ENCODE data around the gene ORAI3. TPM values are rescaled to one million over a fixed set of nuclear protein-coding genes. Genes with fewer than 3 reads are reported as not detected.
"Not testable (repeated sequence)": the region's sequence is repeated elsewhere in the genome, so short reads cannot be mapped to it uniquely, and the experiment has no call there.

ORAI3 gene
- polyA plus RNA-seq, 4 donors: 18.7 to 22.5 (median 20.3) TPM

DNA sequence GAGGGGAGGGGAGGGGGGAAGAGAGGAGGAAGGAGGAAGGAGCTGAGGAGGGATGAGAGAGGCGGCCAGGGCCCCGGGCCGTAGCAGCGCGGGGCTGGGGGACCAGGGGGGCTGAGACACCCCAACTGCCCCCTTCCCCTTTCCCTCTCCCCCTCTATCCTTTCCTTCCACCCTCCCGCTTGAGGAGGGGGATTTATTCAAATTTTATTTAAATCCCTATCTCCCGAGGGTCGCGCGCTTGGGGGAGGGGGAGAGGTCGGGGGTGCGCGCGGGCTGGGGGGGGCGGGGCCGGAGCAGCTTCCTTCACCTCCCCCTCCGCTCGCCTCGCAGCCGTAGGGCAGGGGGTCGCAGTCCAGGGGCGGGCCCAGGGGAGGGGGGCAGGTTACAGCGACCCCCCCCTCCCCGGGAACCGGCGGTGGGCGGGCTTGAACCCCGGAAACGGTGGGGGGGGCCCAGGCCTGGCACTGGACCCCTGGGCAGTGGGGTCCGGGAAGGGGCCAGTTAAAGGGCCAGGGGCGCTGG is 25.3 kb upstream of the ORAI3 start, which contains the start of gene FBXL19:
FBXL19 (plus strand) TSS at position 19 of the 522 bp plus-strand sequence. CDS start 2,183 bp downstream, outside the sequence.
- peak in 1 of 4 donors; percentile 45 for DNase-seq (ENCODE audit: low read depth in 4 of 4, low spot score in 2 of 4)

DNA sequence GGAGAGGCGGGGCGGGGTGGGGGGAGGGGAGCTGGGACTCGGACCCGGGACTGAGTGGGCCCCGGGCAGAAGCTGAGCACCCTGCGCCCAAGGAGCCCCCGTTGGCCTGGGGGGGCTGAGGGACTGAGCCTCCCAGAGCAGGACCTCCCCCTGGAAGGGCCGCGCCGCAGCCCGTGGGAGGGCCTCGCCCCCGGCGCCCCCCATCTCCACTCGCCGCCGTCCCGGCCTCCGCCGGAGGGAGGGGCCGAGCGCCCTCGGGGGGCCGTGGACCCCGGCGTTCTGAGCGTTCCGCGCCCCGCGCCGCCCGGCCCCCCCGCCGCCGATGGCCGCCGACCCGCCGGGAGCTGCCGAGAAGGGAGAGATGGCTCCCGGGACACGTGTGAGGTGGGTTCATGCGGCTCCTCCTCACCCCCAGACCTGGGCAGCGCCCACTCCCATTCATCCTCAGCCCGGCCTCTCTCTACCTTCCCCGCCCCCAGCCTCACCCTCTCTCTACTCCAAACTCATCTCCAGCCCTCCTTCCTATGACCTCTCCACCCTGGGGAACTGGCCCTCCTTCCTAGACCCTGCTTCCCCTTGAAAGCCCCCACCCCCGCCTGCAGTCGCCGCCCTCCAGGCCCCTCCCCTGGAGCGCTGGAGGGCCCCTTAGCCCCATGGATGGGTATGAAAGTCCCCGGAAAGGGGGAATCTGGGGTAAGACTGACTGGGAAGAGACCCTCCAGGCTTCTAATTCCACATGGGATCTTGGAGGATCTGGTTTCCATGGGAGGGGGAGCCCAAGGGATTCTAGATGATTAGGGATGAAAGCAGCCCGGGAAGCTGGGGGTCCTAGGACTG is 24.6 kb upstream of the ORAI3 start:
- DNase-seq (ENCODE audit: low read depth in 4 of 4, low spot score in 2 of 4): no peak

GRCh38 chr16:30924913-30925631 is 23.8 kb upstream of the ORAI3 start:
- no peak for DNase-seq (ENCODE audit: low read depth in 4 of 4, low spot score in 2 of 4)

GRCh38 chr16:30925632-30925987 is 23.3 kb upstream of the ORAI3 start:
- no peak for DNase-seq (ENCODE audit: low read depth in 4 of 4, low spot score in 2 of 4)

DNA sequence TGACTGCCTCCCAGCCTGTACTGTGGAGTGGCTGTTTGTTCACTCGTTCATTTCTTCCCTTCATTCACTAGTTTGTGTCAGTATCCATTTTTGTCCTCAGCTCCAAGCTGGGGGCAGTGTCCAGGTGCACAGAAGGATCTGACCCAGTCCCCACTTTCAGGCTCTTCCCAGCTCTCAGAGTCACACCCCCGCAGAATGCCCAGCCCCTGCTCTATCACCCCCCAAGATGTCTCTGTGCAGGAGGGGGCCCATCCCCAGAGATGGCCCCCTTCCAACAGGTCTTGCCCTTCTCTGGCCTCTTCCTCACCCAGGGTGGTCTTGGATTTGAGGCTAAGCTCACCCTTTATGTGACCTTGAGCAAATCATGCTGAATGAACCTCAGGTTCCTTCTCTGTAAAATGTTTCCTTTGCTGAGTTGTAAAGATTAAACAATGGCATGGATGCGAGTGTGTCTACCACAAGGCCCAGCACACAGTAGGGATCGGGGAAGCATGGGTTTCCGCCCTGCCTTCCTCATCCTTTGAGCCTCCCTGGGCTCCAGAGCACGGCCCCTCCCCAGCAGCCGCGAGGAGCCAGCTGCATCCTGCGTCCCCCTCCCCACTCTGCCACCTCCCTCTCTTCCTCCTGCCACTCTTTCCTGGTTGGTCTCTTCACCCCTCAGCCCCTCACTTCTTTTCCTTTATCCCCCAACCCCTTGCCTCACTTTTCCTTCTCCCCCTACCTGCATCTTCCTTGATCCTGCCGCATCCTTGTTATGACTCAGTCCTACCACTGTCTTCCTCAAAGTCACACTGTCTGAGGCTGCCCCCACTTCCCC is 22.7 kb upstream of the ORAI3 start:
- no peak for DNase-seq (ENCODE audit: low read depth in 4 of 4, low spot score in 2 of 4)

DNA sequence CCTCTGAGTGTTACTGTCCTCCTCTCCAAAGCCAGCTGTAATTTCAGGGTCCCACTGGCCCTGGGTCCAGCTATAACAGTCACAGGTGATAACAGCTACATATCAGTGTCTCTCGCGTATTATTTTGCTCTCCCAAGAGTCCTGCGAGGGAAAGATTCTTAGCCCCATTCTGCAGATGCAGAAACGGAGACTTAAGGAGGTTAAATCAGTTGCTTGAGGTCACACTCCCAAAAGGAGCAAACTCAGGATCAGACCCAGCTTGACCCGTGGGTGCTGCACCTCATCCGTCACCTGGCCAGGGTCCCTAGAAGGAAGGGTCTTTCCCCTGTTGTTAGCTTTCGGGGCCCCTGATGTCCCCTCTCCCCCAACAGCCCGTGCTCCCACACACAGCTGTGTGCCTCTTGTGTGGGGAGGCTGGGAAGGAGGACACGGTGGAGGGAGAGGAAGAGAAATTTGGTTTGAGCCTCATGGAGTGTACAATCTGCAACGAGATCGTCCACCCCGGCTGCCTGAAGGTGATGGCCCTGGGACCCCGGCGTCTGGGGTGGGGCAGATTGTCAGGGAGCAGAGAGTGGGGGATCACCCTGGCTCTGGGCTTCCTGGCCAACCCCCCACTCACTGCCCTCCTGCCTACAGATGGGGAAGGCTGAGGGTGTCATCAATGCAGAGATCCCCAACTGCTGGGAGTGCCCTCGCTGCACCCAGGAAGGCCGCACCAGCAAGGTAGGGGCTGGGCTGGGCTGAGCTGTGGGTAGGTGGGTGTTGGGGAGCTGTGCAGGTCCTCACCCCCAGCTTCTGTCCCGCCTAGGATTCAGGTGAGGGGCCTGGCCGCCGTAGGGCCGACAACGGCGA is 21.7 kb upstream of the ORAI3 start:
- DNase-seq (ENCODE audit: low read depth in 4 of 4, low spot score in 2 of 4): no peak

- DNase-seq (ENCODE audit: low read depth in 4 of 4, low spot score in 2 of 4): peak in 3 of 4 donors; percentile 52 to 80 (median 61)
These were observed 21.0 kb upstream of the ORAI3 start for GRCh38 chr16:30927789-30928378.

DNA sequence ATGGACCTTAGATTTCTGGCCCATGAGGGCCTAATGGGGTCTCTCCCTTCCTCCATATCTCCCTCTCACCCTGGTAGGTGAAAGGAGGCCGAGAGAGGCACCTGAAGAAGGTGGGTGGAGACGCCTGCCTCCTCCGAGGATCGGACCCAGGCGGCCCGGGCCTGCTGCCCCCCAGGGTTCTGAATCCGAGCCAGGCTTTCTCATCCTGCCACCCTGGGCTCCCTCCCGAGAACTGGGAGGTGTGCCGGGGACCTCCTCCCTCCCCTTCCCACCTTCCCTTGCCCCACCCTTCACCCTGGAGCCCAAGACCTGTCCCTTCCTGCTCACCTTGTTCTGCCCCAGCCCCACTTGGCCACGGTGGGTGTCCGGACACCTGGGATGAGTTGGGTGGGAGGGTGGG is 20.5 kb upstream of the ORAI3 start:
- no peak for DNase-seq (ENCODE audit: low read depth in 4 of 4, low spot score in 2 of 4)

- DNase-seq (ENCODE audit: low read depth in 4 of 4, low spot score in 2 of 4): no peak
These were observed 19.7 kb upstream of the ORAI3 start for GRCh38 chr16:30929167-30929566.

- no peak for DNase-seq (ENCODE audit: low read depth in 4 of 4, low spot score in 2 of 4)
These were observed 18.7 kb upstream of the ORAI3 start for GRCh38 chr16:30930160-30930571.

- DNase-seq (ENCODE audit: low read depth in 4 of 4, low spot score in 2 of 4): no peak
These were observed 17.7 kb upstream of the ORAI3 start for GRCh38 chr16:30931068-30931650.

GRCh38 chr16:30934827-30935557 is 13.9 kb upstream of the ORAI3 start:
- no peak for DNase-seq (ENCODE audit: low read depth in 4 of 4, low spot score in 2 of 4)

- DNase-seq (ENCODE audit: low read depth in 4 of 4, low spot score in 2 of 4): no peak
These were observed 11.2 kb upstream of the ORAI3 start for GRCh38 chr16:30937692-30938091.

- DNase-seq (ENCODE audit: low read depth in 4 of 4, low spot score in 2 of 4): not testable (repeated sequence)
These were observed 9.3 kb upstream of the ORAI3 start for GRCh38 chr16:30939571-30939970.

DNA sequence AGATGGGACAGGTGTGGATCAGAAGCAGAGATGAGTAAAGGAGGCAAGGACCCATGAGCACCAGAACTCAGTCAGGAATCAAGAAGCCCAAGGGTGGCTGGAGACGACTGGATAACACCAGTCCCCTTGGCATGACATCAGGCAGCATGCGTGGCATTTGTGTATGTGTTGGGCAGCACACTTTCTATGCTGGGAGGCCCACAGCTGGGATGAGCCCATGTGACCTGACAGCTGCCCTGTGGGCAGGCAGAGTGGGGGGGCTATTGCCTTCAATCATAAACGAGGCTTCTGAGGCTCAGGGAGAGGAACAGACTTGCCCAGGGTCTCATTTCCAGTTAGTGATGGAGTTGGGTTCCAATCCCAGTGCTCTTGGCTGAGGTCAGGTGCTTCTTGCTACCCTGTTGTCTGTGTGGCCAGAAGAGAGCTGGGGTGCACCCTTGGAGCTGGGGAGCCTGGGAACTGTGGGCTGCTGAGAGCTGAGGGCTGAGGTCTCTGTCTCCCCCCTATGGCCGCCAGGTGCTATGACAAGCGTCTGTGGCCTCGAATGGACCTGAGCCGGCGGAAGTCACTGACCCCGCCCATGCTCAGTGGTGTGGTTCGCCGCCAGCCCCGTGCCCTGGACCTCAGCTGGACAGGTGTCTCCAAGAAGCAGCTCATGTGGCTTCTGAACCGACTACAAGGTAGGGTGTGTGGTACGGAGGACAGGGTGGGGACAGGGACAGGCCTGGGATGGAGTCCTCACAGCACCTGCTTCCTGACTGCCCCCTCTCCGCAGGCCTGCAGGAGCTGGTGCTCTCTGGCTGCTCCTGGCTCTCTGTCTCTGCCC is 7.1 kb upstream of the ORAI3 start:
- no peak for DNase-seq (ENCODE audit: low read depth in 4 of 4, low spot score in 2 of 4)

DNA sequence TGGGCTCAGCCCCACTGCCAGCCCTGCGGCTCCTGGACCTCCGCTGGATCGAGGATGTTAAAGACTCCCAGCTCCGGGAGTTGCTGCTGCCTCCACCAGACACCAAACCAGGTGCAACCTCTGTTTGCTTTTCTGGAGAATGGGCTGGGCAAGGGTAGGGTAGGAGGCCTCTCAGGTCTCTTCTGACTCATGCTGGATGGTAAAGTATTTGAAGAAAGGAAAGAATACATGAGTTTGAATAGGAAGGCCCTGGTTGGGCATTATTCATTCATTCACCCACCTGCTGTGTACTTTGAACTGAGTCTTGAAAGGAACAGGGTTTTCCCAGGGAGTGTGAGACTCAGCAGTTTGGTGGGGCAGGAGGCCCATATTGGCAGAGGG is 6.5 kb upstream of the ORAI3 start:
- no peak for DNase-seq (ENCODE audit: low read depth in 4 of 4, low spot score in 2 of 4)

DNA sequence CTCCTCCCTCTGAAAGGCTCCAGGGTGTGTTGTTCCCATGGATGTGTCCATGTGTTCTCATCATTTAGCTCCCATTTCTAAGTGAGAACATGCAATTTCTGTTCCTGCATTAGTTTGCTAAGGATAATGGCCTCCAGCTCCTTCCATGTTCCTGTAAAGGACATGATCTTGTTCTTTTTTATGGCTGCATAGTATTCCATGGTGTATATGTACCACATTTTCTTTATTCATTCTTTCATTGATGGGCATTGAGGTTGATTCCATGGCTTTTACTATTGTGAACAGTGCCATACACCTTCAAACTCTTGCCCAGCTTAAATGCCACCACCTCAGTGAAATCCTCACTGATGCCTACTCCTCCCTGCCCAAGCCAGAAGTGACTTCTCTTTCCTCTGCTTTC is 4.5 kb upstream of the ORAI3 start:
- DNase-seq (ENCODE audit: low read depth in 4 of 4, low spot score in 2 of 4): no peak
